ENCODE data around the gene MRPL9. TPM values are rescaled to one million over a fixed set of nuclear protein-coding genes. Genes with fewer than 3 reads are reported as not detected.
"Not testable (repeated sequence)": the region's sequence is repeated elsewhere in the genome, so short reads cannot be mapped to it uniquely, and the experiment has no call there.

Gene MRPL9
- total RNA-seq, 2 donors from 2014 or later: 49.4 to 104 TPM

DNA sequence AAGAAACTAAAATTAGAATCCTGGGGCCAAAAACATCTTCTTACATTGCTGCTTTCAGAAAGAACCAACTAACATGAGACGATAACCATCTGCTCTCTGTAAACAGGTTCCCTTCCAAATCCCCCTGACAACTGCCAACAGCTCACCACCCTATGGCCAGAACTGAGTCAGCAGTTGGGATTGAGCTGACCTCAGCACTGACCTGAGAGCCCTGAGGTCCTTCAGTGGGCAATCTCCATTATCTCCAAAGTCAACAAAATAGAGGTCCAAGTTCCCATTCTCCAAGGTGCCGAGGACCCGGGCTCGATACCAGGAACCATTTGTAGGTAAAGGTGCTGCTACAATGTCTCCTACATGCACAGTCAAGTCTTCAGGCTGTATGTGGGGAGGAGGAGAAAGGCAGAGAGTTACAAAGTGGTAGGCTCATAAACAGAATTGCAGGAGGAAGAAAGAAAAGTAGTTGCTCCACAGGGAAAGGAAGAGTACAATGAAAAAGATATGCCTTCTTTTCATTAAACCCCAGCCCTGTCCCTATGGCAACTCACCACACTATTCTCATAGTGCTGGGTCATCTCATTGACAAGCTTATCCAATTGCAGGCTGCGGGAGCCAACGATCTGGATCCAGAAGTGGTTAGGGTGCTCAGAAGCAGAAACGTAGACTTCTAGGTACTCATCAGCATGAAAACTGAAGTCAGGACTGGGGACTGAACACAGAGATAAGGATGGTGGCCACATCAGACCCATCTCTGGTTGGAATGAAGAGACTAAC, 12.8 kb upstream of the MRPL9 start:
- Histone ChIP-seq H3K4me3 (no peak overlapping the region), H3K9ac (ENCODE audit: low read depth in 2 of 2, low read length in 2 of 2) (no peak overlapping the region), H3K27ac (no peak overlapping the region), H3K36me3 (no peaks in the 10 kb centered on the region), H3K9me3 (no peaks in the 10 kb centered on the region), H3K4me1 (no peaks in the 10 kb centered on the region), H3K27me3 (no peaks in the 10 kb centered on the region)
- no peak for DNase-seq
- intact Hi-C loops (cut with DNase I): no loop called here
- TF ChIP-seq, protein P1, sequence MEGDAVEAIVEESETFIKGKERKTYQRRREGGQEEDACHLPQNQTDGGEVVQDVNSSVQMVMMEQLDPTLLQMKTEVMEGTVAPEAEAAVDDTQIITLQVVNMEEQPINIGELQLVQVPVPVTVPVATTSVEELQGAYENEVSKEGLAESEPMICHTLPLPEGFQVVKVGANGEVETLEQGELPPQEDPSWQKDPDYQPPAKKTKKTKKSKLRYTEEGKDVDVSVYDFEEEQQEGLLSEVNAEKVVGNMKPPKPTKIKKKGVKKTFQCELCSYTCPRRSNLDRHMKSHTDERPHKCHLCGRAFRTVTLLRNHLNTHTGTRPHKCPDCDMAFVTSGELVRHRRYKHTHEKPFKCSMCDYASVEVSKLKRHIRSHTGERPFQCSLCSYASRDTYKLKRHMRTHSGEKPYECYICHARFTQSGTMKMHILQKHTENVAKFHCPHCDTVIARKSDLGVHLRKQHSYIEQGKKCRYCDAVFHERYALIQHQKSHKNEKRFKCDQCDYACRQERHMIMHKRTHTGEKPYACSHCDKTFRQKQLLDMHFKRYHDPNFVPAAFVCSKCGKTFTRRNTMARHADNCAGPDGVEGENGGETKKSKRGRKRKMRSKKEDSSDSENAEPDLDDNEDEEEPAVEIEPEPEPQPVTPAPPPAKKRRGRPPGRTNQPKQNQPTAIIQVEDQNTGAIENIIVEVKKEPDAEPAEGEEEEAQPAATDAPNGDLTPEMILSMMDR (IDR thresholded peaks at IDR 0.05): no peak

- Histone ChIP-seq H3K27me3 (no peaks in the 10 kb centered on the region), H3K4me1 (no peaks in the 10 kb centered on the region), H3K27ac (no peak overlapping the region), H3K4me3 (no peak overlapping the region), H3K9me3 (no peaks in the 10 kb centered on the region), H3K9ac (ENCODE audit: low read depth in 2 of 2, low read length in 2 of 2) (no peak overlapping the region), H3K36me3 (no peaks in the 10 kb centered on the region)
- DNase-seq: no peak
- intact Hi-C loops (cut with DNase I): no loop called here
- TF ChIP-seq, protein P1 (IDR thresholded peaks at IDR 0.05): no peak
Measured at GRCh38 chr1:151774256-151774922, 11.1 kb upstream of the MRPL9 start.

GRCh38 chr1:151773702-151774101, 10.4 kb upstream of the MRPL9 start:
- DNase-seq: no peak
- H3K36me3 ChIP-seq: no peaks in the 10 kb centered on the region
- H3K27me3 ChIP-seq: no peaks in the 10 kb centered on the region
- H3K9me3 ChIP-seq: no peaks in the 10 kb centered on the region
- TF ChIP-seq, protein P1 (IDR thresholded peaks at IDR 0.05): no peak
- no peak overlapping the region for H3K9ac ChIP-seq (ENCODE audit: low read depth in 2 of 2, low read length in 2 of 2)
- H3K27ac ChIP-seq: no peak overlapping the region
- no peak overlapping the region for H3K4me3 ChIP-seq
- intact Hi-C loops (cut with DNase I): no loop called here
- no peaks in the 10 kb centered on the region for H3K4me1 ChIP-seq

GRCh38 chr1:151769270-151769669, 6.0 kb upstream of the MRPL9 start:
- H3K36me3 ChIP-seq; H3K27ac ChIP-seq; H3K4me3 ChIP-seq; H3K27me3 ChIP-seq; H3K9ac ChIP-seq (ENCODE audit: low read depth in 2 of 2, low read length in 2 of 2); H3K4me1 ChIP-seq; DNase-seq; H3K9me3 ChIP-seq; intact Hi-C loops (cut with DNase I): not testable (repeated sequence)

- H3K9ac ChIP-seq (ENCODE audit: low read depth in 2 of 2, low read length in 2 of 2); H3K9me3 ChIP-seq; H3K36me3 ChIP-seq; H3K4me3 ChIP-seq; H3K27me3 ChIP-seq; H3K27ac ChIP-seq; DNase-seq; intact Hi-C loops (cut with DNase I); H3K4me1 ChIP-seq: not testable (repeated sequence)
Measured at GRCh38 chr1:151768351-151769066, 5.2 kb upstream of the MRPL9 start.

- intact Hi-C loops (cut with DNase I): no loop called here
- Histone ChIP-seq H3K4me1 (no peaks in the 10 kb centered on the region), H3K27me3 (no peaks in the 10 kb centered on the region), H3K36me3 (peaks cover 11% of the 10 kb centered on the region), H3K4me3 (peak overlapping the region; percentile 91), H3K9ac (ENCODE audit: low read depth in 2 of 2, low read length in 2 of 2) (peak overlapping the region; percentile 62 to 74), H3K9me3 (no peaks in the 10 kb centered on the region), H3K27ac (peak overlapping the region; percentile 92)
- DNase-seq: no peak
- TF ChIP-seq, protein P1 (IDR thresholded peaks at IDR 0.05): no peak
Measured at GRCh38 chr1:151763990-151764389, 694 bp upstream of the MRPL9 start.
